GM23338 (cell line): ENCODE data around the gene ADGRG6.

Experiments used
- CREB1 ChIP-seq: fragments of 250-450 bp; sonication (Bioruptor Pico); IDR thresholded peaks from 2 replicates; pipeline ENCODE4 v1.5.0; 2020; ENCODE audit warnings: low read depth, mild to moderate bottlenecking, moderate library complexity
- EZH2 ChIP-seq: fragments of 200-600 bp; sonication (generic); IDR thresholded peaks from one replicate; pipeline ENCODE4 v1.8.0; 2017; ENCODE audit warnings: antibody characterized with exemption, mild to moderate bottlenecking, low read depth; ENCODE audit not compliant: unreplicated experiment
- EZH2phosphoT487 ChIP-seq: fragments of 200-600 bp; sonication (generic); IDR thresholded peaks from one replicate; pipeline ENCODE4 v1.8.1; 2018; ENCODE audit warnings: antibody characterized with exemption; ENCODE audit not compliant: unreplicated experiment
- JUNB ChIP-seq: IDR thresholded peaks from one replicate; pipeline ENCODE4 v1.6.1; 2016; ENCODE audit warnings: antibody characterized with exemption; ENCODE audit not compliant: unreplicated experiment
- POLR2AphosphoS5 ChIP-seq: IDR thresholded peaks from 2 replicates; pipeline ENCODE4 v1.6.1; 2016; ENCODE audit warnings: antibody characterized with exemption, low read depth
- TF ChIP-seq, protein P1 (sequence below), 2 experiments: fragments of 200-600 bp in 1 of 2; sonication (generic) in 1 of 2; conservative IDR thresholded peaks; 2 replicates each; pipeline versions ENCODE4 v1.5.1 to v1.6.1; 2016 to 2017; ENCODE audit warnings: antibody characterized with exemption in 2 of 2, low read depth in 2 of 2, mild to moderate bottlenecking in 2 of 2, moderate library complexity in 1 of 2
- TF ChIP-seq, protein P2 (sequence below): IDR thresholded peaks from one replicate; pipeline ENCODE4 v1.6.1; 2018; ENCODE audit warnings: antibody characterized with exemption; ENCODE audit not compliant: unreplicated experiment

DNA sequence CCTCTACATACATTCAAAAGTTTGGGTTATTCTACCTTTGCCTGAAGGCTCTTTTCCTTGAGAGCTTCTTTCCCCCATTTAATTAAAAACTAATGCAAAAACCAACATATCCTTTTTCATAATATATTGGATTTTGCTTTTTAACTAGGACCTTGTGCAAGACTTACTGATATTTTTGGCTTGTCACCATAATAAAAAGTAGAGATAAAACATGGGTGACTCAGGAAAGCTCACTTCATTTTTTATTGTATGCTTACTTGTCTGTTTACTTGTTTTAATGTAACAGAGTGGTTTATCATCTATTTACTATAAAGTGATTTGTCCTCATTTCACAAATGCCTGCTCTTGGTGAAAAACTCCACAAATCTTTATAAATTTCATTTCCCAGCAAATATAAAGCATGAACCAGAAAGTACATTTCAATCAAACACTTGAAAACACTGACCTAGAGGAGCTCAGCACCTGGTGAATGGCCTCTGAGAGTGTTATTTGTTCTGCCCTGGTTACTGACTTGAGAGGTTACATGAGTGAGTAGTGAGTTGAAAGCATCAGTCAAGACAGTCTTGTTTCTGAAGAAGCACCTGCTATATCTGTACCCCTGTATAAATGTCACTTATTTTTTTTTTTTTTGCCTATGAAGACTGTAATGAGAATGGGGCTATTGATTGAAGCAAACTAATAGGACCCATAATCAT is 20.8 kb downstream of the ADGRG6 start:
- TF ChIP-seq, protein P1, sequence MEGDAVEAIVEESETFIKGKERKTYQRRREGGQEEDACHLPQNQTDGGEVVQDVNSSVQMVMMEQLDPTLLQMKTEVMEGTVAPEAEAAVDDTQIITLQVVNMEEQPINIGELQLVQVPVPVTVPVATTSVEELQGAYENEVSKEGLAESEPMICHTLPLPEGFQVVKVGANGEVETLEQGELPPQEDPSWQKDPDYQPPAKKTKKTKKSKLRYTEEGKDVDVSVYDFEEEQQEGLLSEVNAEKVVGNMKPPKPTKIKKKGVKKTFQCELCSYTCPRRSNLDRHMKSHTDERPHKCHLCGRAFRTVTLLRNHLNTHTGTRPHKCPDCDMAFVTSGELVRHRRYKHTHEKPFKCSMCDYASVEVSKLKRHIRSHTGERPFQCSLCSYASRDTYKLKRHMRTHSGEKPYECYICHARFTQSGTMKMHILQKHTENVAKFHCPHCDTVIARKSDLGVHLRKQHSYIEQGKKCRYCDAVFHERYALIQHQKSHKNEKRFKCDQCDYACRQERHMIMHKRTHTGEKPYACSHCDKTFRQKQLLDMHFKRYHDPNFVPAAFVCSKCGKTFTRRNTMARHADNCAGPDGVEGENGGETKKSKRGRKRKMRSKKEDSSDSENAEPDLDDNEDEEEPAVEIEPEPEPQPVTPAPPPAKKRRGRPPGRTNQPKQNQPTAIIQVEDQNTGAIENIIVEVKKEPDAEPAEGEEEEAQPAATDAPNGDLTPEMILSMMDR (conservative IDR thresholded peaks at IDR 0.05; ENCODE audit: low read depth in 2 of 2): no peak
- TF ChIP-seq, protein P2, sequence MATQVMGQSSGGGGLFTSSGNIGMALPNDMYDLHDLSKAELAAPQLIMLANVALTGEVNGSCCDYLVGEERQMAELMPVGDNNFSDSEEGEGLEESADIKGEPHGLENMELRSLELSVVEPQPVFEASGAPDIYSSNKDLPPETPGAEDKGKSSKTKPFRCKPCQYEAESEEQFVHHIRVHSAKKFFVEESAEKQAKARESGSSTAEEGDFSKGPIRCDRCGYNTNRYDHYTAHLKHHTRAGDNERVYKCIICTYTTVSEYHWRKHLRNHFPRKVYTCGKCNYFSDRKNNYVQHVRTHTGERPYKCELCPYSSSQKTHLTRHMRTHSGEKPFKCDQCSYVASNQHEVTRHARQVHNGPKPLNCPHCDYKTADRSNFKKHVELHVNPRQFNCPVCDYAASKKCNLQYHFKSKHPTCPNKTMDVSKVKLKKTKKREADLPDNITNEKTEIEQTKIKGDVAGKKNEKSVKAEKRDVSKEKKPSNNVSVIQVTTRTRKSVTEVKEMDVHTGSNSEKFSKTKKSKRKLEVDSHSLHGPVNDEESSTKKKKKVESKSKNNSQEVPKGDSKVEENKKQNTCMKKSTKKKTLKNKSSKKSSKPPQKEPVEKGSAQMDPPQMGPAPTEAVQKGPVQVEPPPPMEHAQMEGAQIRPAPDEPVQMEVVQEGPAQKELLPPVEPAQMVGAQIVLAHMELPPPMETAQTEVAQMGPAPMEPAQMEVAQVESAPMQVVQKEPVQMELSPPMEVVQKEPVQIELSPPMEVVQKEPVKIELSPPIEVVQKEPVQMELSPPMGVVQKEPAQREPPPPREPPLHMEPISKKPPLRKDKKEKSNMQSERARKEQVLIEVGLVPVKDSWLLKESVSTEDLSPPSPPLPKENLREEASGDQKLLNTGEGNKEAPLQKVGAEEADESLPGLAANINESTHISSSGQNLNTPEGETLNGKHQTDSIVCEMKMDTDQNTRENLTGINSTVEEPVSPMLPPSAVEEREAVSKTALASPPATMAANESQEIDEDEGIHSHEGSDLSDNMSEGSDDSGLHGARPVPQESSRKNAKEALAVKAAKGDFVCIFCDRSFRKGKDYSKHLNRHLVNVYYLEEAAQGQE: no peak
- TF ChIP-seq EZH2phosphoT487 (no peak), POLR2AphosphoS5 (no peak), CREB1 (no peak), JUNB (no peak), EZH2 (no peak)
